NCI-H2081 treated with DMSO at 0.1 percent for 48 hours (cell line): ENCODE measurements around the gene MLLT3.

Experiments
- DNase-seq: peaks from one replicate; lab custom pipeline; 2025; lab: John Stamatoyannopoulos, UW

The MLLT3 gene

GRCh38 chr9:20512106-20512505 is 110.2 kb downstream of the MLLT3 start:
- DNase-seq = no peak

GRCh38 chr9:20511686-20512085 is 110.6 kb downstream of the MLLT3 start:
- DNase-seq = no peak

GRCh38 chr9:20509466-20509865 is 112.8 kb downstream of the MLLT3 start:
- DNase-seq = no peak

GRCh38 chr9:20508242-20508641 is 114.1 kb downstream of the MLLT3 start:
- DNase-seq = no peak

- DNase-seq = no peak
Measured at GRCh38 chr9:20507431-20507830, 114.9 kb downstream of the MLLT3 start.

- no peak for DNase-seq
Measured at GRCh38 chr9:20506099-20506900, 116.0 kb downstream of the MLLT3 start.

- DNase-seq = no peak
Measured at GRCh38 chr9:20505574-20505973, 116.7 kb downstream of the MLLT3 start.

GRCh38 chr9:20504930-20505329 is 117.4 kb downstream of the MLLT3 start:
- DNase-seq = no peak

GRCh38 chr9:20500101-20500500 is 122.2 kb downstream of the MLLT3 start:
- DNase-seq = no peak

- no peak for DNase-seq
Measured at GRCh38 chr9:20499013-20499412, 123.3 kb downstream of the MLLT3 start.

GRCh38 chr9:20496328-20496727 is 126.0 kb downstream of the MLLT3 start:
- DNase-seq = no peak

- DNase-seq = no peak
Measured at GRCh38 chr9:20495098-20495497, 127.2 kb downstream of the MLLT3 start.

GRCh38 chr9:20494035-20494434 is 128.3 kb downstream of the MLLT3 start:
- no peak for DNase-seq

- no peak for DNase-seq
Measured at GRCh38 chr9:20492772-20493171, 129.5 kb downstream of the MLLT3 start.

- DNase-seq = no peak
Measured at GRCh38 chr9:20491612-20492011, 130.7 kb downstream of the MLLT3 start.

GRCh38 chr9:20490246-20490834 is 132.0 kb downstream of the MLLT3 start:
- no peak for DNase-seq

GRCh38 chr9:20488691-20489090 is 133.6 kb downstream of the MLLT3 start:
- DNase-seq = no peak

GRCh38 chr9:20486552-20486951 is 135.7 kb downstream of the MLLT3 start:
- DNase-seq = no peak

- DNase-seq = no peak
Measured at GRCh38 chr9:20481437-20481836, 140.9 kb downstream of the MLLT3 start.

- DNase-seq = no peak
Measured at GRCh38 chr9:20480249-20480648, 142.1 kb downstream of the MLLT3 start.

GRCh38 chr9:20479419-20480155 is 142.7 kb downstream of the MLLT3 start:
- no peak for DNase-seq

- no peak for DNase-seq
Measured at GRCh38 chr9:20478786-20479185, 143.5 kb downstream of the MLLT3 start.
